CD4-positive, alpha-beta T cell treated with Interleukin-6 at 100 ng/mL for 8 hours (primary cell): ENCODE data around the gene SRGAP1.

Experiments used
- DNase-seq: peaks from one replicate; pipeline ENCODE4 v3.0.0-alpha.2; 2020; ENCODE audit warnings: mixed read lengths, low spot score

SRGAP1 gene

GRCh38 chr12:63907561-63907960, 63.1 kb downstream of the SRGAP1 start:
- no peak for DNase-seq

GRCh38 chr12:63909746-63910145, 65.2 kb downstream of the SRGAP1 start:
- DNase-seq: no peak

- DNase-seq: no peak
Observed at GRCh38 chr12:63911341-63911740, 66.8 kb downstream of the SRGAP1 start.

- DNase-seq: no peak
Observed at GRCh38 chr12:63912651-63913050, 68.2 kb downstream of the SRGAP1 start.

- no peak for DNase-seq
Observed at GRCh38 chr12:63913929-63914328, 69.4 kb downstream of the SRGAP1 start.

GRCh38 chr12:63915105-63915800, 70.8 kb downstream of the SRGAP1 start:
- DNase-seq: no peak

GRCh38 chr12:63916561-63917476, 72.3 kb downstream of the SRGAP1 start:
- DNase-seq: no peak

GRCh38 chr12:63917477-63917862, 73.0 kb downstream of the SRGAP1 start:
- DNase-seq: no peak

- no peak for DNase-seq
Observed at GRCh38 chr12:63917864-63918799, 73.6 kb downstream of the SRGAP1 start.

- DNase-seq: no peak
Observed at GRCh38 chr12:63918800-63919300, 74.3 kb downstream of the SRGAP1 start.

- no peak for DNase-seq
Observed at GRCh38 chr12:63919756-63920155, 75.3 kb downstream of the SRGAP1 start.

- DNase-seq: no peak
Observed at GRCh38 chr12:63921157-63921556, 76.7 kb downstream of the SRGAP1 start.

- DNase-seq: no peak
Observed at GRCh38 chr12:63922474-63922873, 78.0 kb downstream of the SRGAP1 start.

- no peak for DNase-seq
Observed at GRCh38 chr12:63924781-63925180, 80.3 kb downstream of the SRGAP1 start.

- no peak for DNase-seq
Observed at GRCh38 chr12:63927511-63927910, 83.0 kb downstream of the SRGAP1 start.

- no peak for DNase-seq
Observed at GRCh38 chr12:63928305-63928704, 83.8 kb downstream of the SRGAP1 start.

- DNase-seq: no peak
Observed at GRCh38 chr12:63929426-63929825, 84.9 kb downstream of the SRGAP1 start.

GRCh38 chr12:63930971-63931370, 86.5 kb downstream of the SRGAP1 start:
- no peak for DNase-seq

- DNase-seq: no peak
Observed at GRCh38 chr12:63931703-63932102, 87.2 kb downstream of the SRGAP1 start.

- DNase-seq: no peak
Observed at GRCh38 chr12:63934936-63935335, 90.4 kb downstream of the SRGAP1 start.

GRCh38 chr12:63935361-63935760, 90.9 kb downstream of the SRGAP1 start:
- DNase-seq: no peak
